ENCODE data around the gene PRDX3. TPM values are rescaled to one million over a fixed set of nuclear protein-coding genes. Genes with fewer than 3 reads are reported as not detected.

The PRDX3 gene
- total and polyA plus RNA-seq, 9 donors, result 120 to 155 (median 135) TPM

Other genes starting within 250 kb of the PRDX3 start
- gene NANOS1, start 149.1 kb downstream of the PRDX3 start, total RNA-seq, result 3.7 TPM
- 10 to 100 TPM in 1 of 8 donors, 1 to 10 TPM in 7; 4.6 to 10.0 (median 7.1) TPM for gene NANOS1, start 149.1 kb downstream of the PRDX3 start, polyA plus RNA-seq (ENCODE audit: insufficient read depth in 1 of 8, insufficient read length in 8 of 8, low replicate concordance in 1 of 8)
- gene EIF3A, start 98.0 kb downstream of the PRDX3 start, total RNA-seq, result 65.6 TPM
- 100 to 1,000 TPM; 111 to 160 (median 144) TPM for gene EIF3A, start 98.0 kb downstream of the PRDX3 start, polyA plus RNA-seq (ENCODE audit: insufficient read depth in 1 of 8, insufficient read length in 8 of 8, low replicate concordance in 1 of 8)
- gene DENND10, start 74.7 kb downstream of the PRDX3 start, total RNA-seq, result 32.5 TPM
- gene DENND10, start 74.7 kb downstream of the PRDX3 start, polyA plus RNA-seq (ENCODE audit: insufficient read depth in 1 of 8, insufficient read length in 8 of 8, low replicate concordance in 1 of 8), result 10 to 100 TPM; 24.7 to 38.5 (median 33.6) TPM
- 18.9 TPM for gene SFXN4, start 13.1 kb downstream of the PRDX3 start, total RNA-seq
- gene SFXN4, start 13.1 kb downstream of the PRDX3 start, polyA plus RNA-seq (ENCODE audit: insufficient read depth in 1 of 8, insufficient read length in 8 of 8, low replicate concordance in 1 of 8), result 10 to 100 TPM; 18.6 to 29.7 (median 21.5) TPM
- 21.4 TPM for gene GRK5, start 28.8 kb upstream of the PRDX3 start, total RNA-seq
- gene GRK5, start 28.8 kb upstream of the PRDX3 start, polyA plus RNA-seq (ENCODE audit: insufficient read depth in 1 of 8, insufficient read length in 8 of 8, low replicate concordance in 1 of 8), result 10 to 100 TPM; 18.1 to 29.2 (median 23.9) TPM

Measured in muscle of leg (tissue), 9 donors.